K562 (cell line): Measurements from ENCODE around the gene MARVELD1. TPM values are rescaled to one million over a fixed set of nuclear protein-coding genes. Genes with fewer than 3 reads are reported as not detected.

Experiments
- DDX20 ChIP-seq: fragments of 450-650 bp; IDR thresholded peaks from 2 replicates; pipeline ENCODE4 v1.6.1; 2016; ENCODE audit warnings: missing genetic modification characterization, low read depth, mild to moderate bottlenecking, missing compliant biosample characterization, moderate library complexity
- HDGF ChIP-seq: fragments of 450-650 bp; IDR thresholded peaks from 2 replicates; pipeline ENCODE4 v1.6.1; 2016
- HNRNPLL ChIP-seq: fragments of 200-400 bp; formaldehyde crosslinking; IDR thresholded peaks from 2 replicates; pipeline ENCODE4 v1.6.1; 2017; ENCODE audit warnings: low read length, low read depth, mild to moderate bottlenecking; ENCODE audit not compliant: poor library complexity, severe bottlenecking
- HSF4 ChIP-seq: fragments of 250-450 bp; sonication (Bioruptor Pico); IDR thresholded peaks from 2 replicates; pipeline ENCODE4 v2.1.2; 2022; ENCODE audit warnings: mild to moderate bottlenecking, moderate library complexity, borderline replicate concordance
- NFIX ChIP-seq: fragments of 250-450 bp; sonication (Bioruptor Pico); IDR thresholded peaks from 2 replicates; pipeline ENCODE4 v1.4.0; 2020; ENCODE audit warnings: low read depth, mild to moderate bottlenecking, moderate library complexity
- NR4A1 ChIP-seq, 2 experiments: fragments of 250-450 bp in 1 of 2; fragments of 450-650 bp in 1 of 2; sonication (Bioruptor Pico) in 1 of 2; IDR thresholded peaks; 2 replicates each; pipeline versions ENCODE4 v1.4.0 to v1.6.1; 2016 to 2020; ENCODE audit warnings: mild to moderate bottlenecking in 2 of 2, missing compliant biosample characterization in 1 of 2, missing genetic modification characterization in 1 of 2, moderate library complexity in 1 of 2
- THRAP3 ChIP-seq: fragments of 450-650 bp; IDR thresholded peaks from 2 replicates; pipeline ENCODE4 v1.6.1; 2016; ENCODE audit warnings: mild to moderate bottlenecking, inconsistent platforms, borderline replicate concordance
- XRCC3 ChIP-seq: fragments of 450-650 bp; IDR thresholded peaks from 2 replicates; pipeline ENCODE4 v1.6.1; 2017; ENCODE audit warnings: mild to moderate bottlenecking, moderate library complexity
- ZNF263 ChIP-seq: sonication (generic); formaldehyde crosslinking; IDR thresholded peaks from 2 replicates; pipeline ENCODE4 v1.8.0; 2022; ENCODE audit warnings: mild to moderate bottlenecking, missing genetic modification reagents, borderline replicate concordance
- polyA plus RNA-seq, 8 experiments: library from polyadenylated mRNA; depleted of rRNA in 4 of 8; stranded (reverse) in 5 of 8; unstranded in 3 of 8; fragments of >200 nt; fragmentation: Nextera tagmentation in 2 of 8; fragmentation: Illumina TruSeq in 1 of 8; extraction: Ambion mirVana in 2 of 8; extraction: Trizol in 1 of 8; gene quantifications; 2 replicates each; pipeline versions ENCODE4 v1.2.1 to v1.2.3, GENCODE V29; 2011 to 2014; ENCODE audit warnings: inconsistent platforms in 1 of 8, missing spikeins in 1 of 8
- total RNA-seq, 7 experiments: library from RNA; depleted of rRNA in 6 of 7; stranded (reverse); fragments of >200 nt in 6 of 7; fragmentation: Illumina TruSeq in 2 of 7; extraction: Trizol in 2 of 7; gene quantifications; 2 replicates each; pipeline versions ENCODE4 v1.2.1 to v1.2.3, GENCODE V29; 2011 to 2021; ENCODE audit warnings: low replicate concordance in 1 of 7
- TF ChIP-seq, protein P1 (sequence below): fragments of 250-450 bp; sonication (Bioruptor Pico); IDR thresholded peaks from 2 replicates; pipeline ENCODE4 v1.4.0; 2020; ENCODE audit warnings: mild to moderate bottlenecking, moderate library complexity
- TF ChIP-seq, protein P2 (sequence below), 2 experiments: fragments of 450-650 bp; conservative IDR thresholded peaks; 2 replicates each; pipeline ENCODE4 v1.6.1; 2017; ENCODE audit warnings: mild to moderate bottlenecking in 2 of 2, moderate library complexity in 2 of 2
- TF ChIP-seq, protein P3 (sequence below): fragments of 450-650 bp; IDR thresholded peaks from 2 replicates; pipeline ENCODE4 v1.7.0; 2016; ENCODE audit warnings: borderline replicate concordance
- TF ChIP-seq, protein P4 (sequence below), 3 experiments: fragments of 200-800 bp in 1 of 3; fragments of 250-450 bp in 1 of 3; fragments of 450-650 bp in 1 of 3; sonication (Bioruptor Pico) in 1 of 3; sonication (Bioruptor generic) in 1 of 3; formaldehyde crosslinking in 1 of 3; IDR thresholded peaks; 2 replicates each; pipeline versions ENCODE4 v1.6.1 to v1.8.0; 2016 to 2022; ENCODE audit warnings: mild to moderate bottlenecking in 2 of 3, missing genetic modification characterization in 2 of 3, missing compliant biosample characterization in 1 of 3, moderate library complexity in 1 of 3

The MARVELD1 gene
- total and polyA plus RNA-seq, 9 of the 15 experiments (the other 6 are each of a cell fraction or from before 2014, with no cell fraction given): 2.7 to 12.5 (median 5.3) TPM

DNA sequence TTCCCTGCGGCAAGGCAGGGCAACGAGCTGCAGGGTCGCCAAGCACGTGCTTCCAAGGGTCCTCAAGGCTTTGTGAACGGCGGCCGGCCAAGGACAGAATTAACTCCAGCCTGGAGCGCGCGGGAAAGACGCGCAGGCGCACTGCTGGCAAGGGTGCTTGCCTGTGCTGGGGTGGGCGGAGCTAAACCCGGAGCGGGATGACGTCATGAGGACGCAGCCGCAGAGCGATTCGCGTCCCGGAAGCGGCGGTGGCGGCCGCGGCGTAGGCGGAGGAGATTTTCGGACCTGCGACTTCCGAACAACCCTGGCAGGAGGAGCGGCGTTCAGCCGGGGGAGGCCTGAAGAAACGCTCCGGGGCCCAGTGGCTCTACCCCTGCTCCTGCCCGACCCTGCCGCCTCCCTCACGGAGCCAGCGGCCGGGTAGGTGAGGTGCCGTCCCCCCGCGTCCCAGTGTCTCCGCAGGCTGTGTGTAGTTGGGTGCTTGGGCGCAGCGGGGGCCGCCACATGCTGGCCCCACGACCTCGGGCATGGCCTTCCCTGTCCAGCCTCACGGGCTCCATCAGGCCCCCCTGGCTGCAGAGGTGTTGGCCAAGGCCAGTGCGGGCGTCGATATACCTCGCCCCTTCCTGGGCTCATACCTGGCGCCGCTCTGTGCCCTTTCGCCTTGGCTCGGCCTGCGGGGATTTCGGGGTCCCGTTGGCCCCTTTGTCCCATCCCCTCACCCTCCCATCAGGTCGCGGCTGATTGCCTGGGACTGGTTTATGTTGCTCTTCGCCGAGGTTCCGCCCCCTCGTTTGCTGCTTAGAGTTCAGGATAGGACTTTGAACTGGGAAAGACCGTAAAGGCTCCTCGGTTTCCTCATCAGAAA lies 23.6 kb downstream of the MARVELD1 start, which contains the start of gene ZFYVE27 (continued):
- TF ChIP-seq, protein P1, sequence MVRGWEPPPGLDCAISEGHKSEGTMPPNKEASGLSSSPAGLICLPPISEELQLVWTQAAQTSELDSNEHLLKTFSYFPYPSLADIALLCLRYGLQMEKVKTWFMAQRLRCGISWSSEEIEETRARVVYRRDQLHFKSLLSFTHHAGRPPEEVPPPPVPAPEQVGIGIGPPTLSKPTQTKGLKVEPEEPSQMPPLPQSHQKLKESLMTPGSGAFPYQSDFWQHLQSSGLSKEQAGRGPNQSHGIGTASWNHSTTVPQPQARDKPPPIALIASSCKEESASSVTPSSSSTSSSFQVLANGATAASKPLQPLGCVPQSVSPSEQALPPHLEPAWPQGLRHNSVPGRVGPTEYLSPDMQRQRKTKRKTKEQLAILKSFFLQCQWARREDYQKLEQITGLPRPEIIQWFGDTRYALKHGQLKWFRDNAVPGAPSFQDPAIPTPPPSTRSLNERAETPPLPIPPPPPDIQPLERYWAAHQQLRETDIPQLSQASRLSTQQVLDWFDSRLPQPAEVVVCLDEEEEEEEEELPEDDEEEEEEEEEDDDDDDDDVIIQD (CRISPR knock-in tag): no peak
- TF ChIP-seq DDX20: no peak
- TF ChIP-seq, protein P2, sequence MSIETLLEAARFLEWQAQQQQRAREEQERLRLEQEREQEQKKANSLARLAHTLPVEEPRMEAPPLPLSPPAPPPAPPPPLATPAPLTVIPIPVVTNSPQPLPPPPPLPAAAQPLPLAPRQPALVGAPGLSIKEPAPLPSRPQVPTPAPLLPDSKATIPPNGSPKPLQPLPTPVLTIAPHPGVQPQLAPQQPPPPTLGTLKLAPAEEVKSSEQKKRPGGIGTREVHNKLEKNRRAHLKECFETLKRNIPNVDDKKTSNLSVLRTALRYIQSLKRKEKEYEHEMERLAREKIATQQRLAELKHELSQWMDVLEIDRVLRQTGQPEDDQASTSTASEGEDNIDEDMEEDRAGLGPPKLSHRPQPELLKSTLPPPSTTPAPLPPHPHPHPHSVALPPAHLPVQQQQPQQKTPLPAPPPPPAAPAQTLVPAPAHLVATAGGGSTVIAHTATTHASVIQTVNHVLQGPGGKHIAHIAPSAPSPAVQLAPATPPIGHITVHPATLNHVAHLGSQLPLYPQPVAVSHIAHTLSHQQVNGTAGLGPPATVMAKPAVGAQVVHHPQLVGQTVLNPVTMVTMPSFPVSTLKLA (conservative IDR thresholded peaks at IDR 0.05): peak; percentile 52 to 68
- no peak for TF ChIP-seq THRAP3
- TF ChIP-seq, protein P3, sequence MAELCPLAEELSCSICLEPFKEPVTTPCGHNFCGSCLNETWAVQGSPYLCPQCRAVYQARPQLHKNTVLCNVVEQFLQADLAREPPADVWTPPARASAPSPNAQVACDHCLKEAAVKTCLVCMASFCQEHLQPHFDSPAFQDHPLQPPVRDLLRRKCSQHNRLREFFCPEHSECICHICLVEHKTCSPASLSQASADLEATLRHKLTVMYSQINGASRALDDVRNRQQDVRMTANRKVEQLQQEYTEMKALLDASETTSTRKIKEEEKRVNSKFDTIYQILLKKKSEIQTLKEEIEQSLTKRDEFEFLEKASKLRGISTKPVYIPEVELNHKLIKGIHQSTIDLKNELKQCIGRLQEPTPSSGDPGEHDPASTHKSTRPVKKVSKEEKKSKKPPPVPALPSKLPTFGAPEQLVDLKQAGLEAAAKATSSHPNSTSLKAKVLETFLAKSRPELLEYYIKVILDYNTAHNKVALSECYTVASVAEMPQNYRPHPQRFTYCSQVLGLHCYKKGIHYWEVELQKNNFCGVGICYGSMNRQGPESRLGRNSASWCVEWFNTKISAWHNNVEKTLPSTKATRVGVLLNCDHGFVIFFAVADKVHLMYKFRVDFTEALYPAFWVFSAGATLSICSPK: no peak
- TF ChIP-seq ZNF263 (CRISPR knock-in tag): no peak; the same call in 1 of the 2 replicates
- no peak for TF ChIP-seq NR4A1 (CRISPR knock-in tag; IDR thresholded peaks at IDR 0.05)
- no peak for TF ChIP-seq NR4A1 (tag; IDR thresholded peaks at IDR 0.05)
- no peak for TF ChIP-seq HSF4 (CRISPR knock-in tag)
- no peak for TF ChIP-seq NFIX (CRISPR knock-in tag)
- TF ChIP-seq, protein P4, sequence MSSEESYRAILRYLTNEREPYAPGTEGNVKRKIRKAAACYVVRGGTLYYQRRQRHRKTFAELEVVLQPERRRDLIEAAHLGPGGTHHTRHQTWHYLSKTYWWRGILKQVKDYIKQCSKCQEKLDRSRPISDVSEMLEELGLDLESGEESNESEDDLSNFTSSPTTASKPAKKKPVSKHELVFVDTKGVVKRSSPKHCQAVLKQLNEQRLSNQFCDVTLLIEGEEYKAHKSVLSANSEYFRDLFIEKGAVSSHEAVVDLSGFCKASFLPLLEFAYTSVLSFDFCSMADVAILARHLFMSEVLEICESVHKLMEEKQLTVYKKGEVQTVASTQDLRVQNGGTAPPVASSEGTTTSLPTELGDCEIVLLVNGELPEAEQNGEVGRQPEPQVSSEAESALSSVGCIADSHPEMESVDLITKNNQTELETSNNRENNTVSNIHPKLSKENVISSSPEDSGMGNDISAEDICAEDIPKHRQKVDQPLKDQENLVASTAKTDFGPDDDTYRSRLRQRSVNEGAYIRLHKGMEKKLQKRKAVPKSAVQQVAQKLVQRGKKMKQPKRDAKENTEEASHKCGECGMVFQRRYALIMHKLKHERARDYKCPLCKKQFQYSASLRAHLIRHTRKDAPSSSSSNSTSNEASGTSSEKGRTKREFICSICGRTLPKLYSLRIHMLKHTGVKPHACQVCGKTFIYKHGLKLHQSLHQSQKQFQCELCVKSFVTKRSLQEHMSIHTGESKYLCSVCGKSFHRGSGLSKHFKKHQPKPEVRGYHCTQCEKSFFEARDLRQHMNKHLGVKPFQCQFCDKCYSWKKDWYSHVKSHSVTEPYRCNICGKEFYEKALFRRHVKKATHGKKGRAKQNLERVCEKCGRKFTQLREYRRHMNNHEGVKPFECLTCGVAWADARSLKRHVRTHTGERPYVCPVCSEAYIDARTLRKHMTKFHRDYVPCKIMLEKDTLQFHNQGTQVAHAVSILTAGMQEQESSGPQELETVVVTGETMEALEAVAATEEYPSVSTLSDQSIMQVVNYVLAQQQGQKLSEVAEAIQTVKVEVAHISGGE (CRISPR knock-in tag; IDR thresholded peaks at IDR 0.05): peak in 1 of 3 experiments; percentile 65; a peak in 2 of 6 replicates
- TF ChIP-seq XRCC3: no peak
- no peak for TF ChIP-seq HDGF
- peak; percentile 90 for TF ChIP-seq HNRNPLL
